T-helper 2 cell treated with Interferon-gamma antibody and Interleukin-4, amounts not matched to agents 100 ng/mL and 5 ng/mL, for 36 hours (primary cell): ENCODE measurements around the gene CHDH. TPM values are rescaled to one million over a fixed set of nuclear protein-coding genes. Genes with fewer than 3 reads are reported as not detected.

Experiments
- total RNA-seq: library from RNA; stranded (reverse); gene quantifications from 2 replicates; pipeline ENCODE4 v1.2.3, GENCODE V29; 2022

Gene CHDH
- total RNA-seq, 1 donor from 2014 or later = 8.7 TPM

Other genes with a start within 250 kb of the CHDH start
- gene IL17RB, start 149 bp upstream of the CHDH start, total RNA-seq = 58.0 and 63.5 TPM in 2 replicates
- gene ACTR8, start 35.7 kb upstream of the CHDH start, total RNA-seq = 51.8 and 53.5 TPM in 2 replicates
- 53.1 and 57.1 TPM in 2 replicates for gene SELENOK, start 45.4 kb upstream of the CHDH start, total RNA-seq